DND-41 (cell line): ENCODE data around the gene RGS6.

Source experiments
- EZH2 ChIP-seq: IDR thresholded peaks from 3 replicates; pipeline ENCODE4 v1.6.1; 2012; ENCODE audit warnings: borderline replicate concordance, low read depth, mild to moderate bottlenecking, moderate library complexity, low read length, inconsistent platforms; ENCODE audit not compliant: severe bottlenecking
- TF ChIP-seq, protein P1 (sequence below): IDR thresholded peaks from 2 replicates; pipeline ENCODE4 v1.5.1; 2012; ENCODE audit warnings: borderline replicate concordance, low read length, moderate library complexity, mild to moderate bottlenecking; ENCODE audit not compliant: poor library complexity, severe bottlenecking; ENCODE audit errors: extremely low read depth

DNA sequence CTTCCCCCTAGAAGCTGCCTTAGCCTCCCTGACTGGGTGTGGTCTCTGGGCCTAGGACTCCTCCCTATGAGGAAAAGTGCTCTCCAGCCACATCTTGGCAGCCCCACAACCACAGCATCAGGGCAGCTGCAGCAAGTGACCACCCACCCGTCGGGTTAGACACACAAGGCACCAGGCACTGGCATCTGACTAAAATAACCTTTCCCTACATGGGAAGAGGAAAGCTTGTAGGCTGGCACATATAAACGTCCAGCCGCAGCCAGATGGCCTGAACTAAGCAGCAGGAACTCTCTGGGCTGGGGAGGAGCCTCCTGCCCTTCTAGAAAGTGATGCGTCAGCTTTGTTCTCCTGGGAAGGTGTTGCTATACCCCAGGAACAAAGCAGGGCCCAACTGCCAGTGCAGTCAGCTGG lies 632.9 kb downstream of the RGS6 start:
- TF ChIP-seq, protein P1, sequence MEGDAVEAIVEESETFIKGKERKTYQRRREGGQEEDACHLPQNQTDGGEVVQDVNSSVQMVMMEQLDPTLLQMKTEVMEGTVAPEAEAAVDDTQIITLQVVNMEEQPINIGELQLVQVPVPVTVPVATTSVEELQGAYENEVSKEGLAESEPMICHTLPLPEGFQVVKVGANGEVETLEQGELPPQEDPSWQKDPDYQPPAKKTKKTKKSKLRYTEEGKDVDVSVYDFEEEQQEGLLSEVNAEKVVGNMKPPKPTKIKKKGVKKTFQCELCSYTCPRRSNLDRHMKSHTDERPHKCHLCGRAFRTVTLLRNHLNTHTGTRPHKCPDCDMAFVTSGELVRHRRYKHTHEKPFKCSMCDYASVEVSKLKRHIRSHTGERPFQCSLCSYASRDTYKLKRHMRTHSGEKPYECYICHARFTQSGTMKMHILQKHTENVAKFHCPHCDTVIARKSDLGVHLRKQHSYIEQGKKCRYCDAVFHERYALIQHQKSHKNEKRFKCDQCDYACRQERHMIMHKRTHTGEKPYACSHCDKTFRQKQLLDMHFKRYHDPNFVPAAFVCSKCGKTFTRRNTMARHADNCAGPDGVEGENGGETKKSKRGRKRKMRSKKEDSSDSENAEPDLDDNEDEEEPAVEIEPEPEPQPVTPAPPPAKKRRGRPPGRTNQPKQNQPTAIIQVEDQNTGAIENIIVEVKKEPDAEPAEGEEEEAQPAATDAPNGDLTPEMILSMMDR = no peak
- no peak for TF ChIP-seq EZH2
